ENCODE results near the gene HPGD.

The HPGD gene

DNA sequence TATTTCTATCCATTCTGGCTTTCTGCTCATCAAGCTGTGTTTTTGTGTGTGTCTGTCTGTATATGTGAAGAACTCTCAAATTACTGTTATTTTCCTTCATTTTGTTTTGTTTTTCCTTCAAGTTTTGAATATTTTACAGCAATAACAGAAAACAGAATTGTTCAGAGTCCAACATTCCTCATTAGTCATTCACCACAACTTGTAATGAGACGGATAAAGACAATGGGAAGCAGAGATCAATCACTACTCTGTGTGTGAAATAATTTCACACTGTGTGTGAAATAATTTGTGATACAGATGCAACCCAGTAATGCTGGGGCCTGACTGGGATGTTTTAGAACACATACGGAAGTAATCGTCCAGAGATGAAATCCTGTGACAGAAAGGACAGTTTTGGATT, 55.2 kb downstream of the HPGD start:
- no peak for DNase-seq (ENCODE audit: low spot score)

DNA sequence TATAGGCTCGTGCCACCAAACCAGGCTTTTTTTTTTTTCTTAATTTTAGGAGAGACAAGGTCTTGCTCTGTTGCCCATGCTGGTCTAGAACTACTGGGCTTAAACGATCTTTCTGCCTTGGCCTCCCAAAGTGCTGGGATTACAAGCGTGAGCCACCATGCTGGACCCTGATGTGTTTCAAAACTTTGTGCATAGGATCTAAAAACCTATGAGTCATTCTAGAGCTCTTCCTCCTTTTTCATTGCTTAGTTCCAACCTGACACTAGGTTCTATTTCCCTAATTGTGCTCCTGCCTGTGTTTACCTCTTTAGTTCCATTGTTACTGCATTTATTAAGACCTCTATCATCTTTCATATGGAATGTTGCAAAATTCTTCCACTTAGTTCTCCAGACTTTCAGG, 57.3 kb downstream of the HPGD start:
- no peak for DNase-seq (ENCODE audit: low spot score)

DNA sequence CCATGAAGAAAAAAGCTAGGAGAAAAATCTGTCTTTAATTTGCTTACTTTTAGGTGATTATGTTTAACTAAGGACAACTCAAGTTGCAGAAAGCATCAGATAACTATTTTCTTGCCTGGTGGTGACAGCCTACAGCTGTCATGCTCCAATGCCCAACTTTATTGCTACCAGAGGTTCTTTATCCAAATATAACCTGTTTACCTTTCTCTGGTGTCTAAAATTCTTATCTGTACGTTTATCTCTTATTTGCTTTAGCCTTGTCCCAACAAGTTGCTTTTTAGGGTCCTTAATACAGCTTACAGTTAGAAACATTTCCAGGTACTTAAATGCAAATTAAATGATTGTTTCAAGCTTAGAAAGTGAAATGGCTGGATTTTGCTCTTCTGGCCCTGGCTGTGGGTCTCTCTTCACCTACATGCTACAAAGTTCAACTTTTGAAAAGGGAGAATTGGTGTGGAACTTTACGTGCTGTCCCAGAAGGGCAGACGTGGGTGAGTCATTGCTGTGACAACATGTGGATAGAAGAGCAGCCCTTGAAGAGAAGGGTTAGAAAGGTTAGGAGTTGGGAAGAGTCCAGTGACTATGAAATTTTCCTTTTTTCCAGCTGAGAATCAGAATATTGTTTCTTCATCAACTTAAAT, 60.7 kb downstream of the HPGD start:
- DNase-seq (ENCODE audit: low spot score) = no peak

DNA sequence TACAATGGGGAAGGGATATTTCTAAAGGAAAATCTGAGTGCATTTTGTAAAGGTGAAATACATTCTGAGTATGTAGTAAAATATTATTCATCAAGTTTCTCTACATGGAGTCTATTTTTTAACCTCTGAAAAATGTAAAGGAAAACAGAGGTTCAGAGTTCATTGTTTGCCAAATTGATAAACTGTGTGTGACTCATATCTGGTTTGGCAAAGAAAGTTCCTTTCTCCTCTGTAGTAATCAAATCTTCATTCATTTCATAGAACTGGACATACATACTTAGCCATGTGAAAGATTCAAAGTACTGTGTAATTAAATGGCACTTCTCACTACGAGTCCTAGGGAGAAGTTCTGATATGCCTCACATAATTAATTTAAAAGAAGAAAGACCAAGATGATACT, 61.6 kb downstream of the HPGD start:
- DNase-seq (ENCODE audit: low spot score) = no peak

DNA sequence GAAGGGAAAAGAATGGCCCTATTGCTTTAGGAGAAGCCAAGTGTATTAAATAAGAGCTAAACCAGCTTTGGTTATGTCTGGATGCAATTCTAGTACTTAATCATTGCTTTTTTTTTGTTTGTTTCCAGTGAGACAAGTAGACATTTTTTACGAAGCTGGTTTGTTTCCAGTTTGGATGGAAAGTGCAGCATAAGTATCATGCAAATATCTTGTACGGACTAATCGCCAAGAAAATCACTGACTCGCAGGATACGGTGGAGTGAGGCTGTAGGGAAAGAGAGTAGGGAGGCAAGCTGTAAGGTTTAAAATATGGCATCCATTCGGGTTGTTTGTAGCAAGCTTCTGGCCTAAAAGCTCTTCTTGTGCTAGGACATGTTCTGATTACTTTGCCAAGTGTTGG, 64.8 kb downstream of the HPGD start:
- no peak for DNase-seq (ENCODE audit: low spot score)

DNA sequence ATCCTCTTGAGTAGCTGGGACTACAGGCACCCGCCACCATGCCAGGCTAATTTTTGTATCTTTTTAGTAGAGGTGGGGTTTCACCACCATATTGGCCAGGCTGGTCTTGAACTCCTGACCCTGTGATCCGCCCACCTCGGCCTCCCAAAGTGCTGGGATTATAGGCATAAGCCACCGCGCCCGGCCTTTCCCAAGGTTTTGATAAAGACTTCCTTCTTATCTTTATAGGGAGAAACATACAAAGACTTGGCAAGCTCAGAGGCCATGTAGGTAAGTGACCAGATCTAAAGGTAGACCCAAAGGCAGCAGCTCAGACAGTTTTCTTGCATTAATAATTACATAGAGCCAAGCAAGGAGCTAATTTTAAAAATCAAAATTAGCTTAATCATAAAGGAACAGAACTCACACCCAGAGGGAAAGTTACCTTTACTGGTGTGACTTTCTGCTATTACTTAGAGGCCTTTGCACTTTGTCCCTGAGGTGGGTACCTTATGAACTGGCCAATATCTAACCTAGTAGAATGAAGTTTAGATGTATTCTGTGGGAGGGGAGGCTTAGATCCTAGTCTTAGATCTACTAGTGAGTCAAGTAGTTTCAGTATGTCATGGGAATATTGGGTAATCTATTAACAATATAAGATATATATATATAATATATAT, 67.3 kb downstream of the HPGD start:
- DNase-seq (ENCODE audit: low spot score) = no peak

DNA sequence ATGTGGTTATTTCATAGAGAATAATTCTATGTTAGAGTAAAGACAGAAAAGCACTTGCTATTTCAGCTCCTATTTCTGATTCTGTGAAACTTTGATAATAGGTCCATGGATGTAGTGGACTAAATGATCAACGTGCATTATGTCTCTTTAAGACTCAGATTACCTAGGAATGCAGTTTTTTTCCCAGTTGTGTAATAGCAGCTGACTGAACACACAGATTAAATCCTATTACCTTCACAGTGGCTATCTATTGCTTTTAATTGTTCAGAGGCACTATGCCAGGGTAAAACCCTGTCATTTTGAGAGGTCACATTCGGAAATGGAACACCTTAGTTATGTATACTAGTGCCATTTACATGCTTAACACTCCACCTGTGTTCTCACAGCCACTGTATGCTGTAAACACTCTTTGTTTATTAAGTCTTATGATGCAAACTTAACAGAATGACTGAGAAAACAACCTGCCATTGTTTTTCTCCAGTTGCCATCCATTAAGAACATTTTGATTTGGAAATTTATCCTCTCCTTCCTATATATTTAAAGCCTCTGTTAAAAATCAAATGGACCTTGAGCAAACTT, 70.5 kb downstream of the HPGD start:
- DNase-seq (ENCODE audit: low spot score) = no peak

DNA sequence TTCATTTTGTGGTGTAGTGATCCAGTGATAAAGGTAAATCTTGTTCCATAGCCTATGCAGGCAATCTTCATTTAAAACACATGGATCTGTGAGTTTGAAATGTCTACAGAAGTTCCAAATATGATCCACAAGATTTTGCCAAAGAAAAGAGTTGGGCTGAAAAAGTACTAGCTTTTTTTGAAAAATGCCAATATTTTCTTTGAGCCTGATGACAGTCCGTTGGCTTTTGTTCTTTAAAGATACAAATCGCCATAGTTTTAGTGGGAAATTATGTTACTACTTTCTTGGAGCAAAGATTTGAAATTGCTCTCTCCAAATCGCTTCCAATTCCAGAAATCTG, 71.5 kb downstream of the HPGD start:
- no peak for DNase-seq (ENCODE audit: low spot score)

DNA sequence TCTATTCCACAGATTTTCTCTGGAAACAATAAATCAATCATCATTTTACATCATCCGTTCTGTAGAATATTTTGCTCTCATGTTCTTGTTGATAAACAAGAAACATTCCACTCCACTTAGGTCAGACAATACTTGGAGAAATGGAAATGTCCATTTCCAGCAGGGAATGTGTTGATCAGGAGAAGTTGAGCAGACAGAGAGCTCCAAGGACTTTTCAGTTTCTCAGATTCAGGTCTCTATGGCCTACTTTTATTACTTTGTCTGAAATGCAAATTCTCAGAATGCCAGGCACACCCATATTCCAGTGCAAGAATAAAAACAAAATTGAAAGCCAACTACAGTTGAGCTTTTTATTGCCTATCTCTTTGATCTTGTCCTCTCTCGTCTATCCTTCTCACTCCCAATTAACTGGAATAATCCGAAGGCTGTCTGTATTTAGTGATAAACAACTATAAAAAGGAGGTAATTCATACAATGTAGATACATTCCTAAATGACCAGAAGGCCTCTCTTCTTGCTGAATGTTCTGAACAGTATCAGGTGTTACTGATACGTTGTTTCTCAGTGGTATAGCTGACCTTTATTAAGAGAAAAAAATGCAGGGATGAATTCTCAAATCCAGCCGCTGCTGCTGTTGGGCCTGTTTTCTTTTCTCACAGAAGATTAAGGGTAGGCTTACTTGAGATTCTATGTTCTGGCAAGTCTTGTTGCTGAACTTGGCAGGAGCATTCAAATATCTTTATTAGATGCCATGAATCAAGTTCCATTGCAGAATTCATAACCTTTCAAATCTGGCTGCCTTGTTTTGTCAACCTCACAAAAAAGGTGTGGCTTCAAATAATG, 72.1 kb downstream of the HPGD start:
- DNase-seq (ENCODE audit: low spot score) = no peak

DNA sequence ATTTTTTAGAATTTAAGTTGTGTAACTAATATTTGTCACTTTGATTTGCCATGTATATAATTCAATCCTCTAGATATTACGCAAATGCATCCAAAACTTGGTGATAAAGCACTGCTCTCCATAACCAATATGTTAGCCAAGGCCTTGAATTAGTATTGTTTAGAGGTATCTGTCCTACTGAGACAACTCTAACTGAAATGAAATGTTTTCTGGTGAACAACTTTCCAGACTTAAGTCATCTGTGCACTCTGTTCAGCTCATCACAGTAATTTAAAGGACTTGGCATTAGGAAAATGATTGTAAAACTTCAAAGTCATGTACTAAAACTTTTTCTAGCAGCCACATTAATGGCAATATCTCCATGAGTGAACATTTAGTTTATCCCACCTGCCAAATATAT, 73.1 kb downstream of the HPGD start:
- DNase-seq (ENCODE audit: low spot score) = no peak

DNA sequence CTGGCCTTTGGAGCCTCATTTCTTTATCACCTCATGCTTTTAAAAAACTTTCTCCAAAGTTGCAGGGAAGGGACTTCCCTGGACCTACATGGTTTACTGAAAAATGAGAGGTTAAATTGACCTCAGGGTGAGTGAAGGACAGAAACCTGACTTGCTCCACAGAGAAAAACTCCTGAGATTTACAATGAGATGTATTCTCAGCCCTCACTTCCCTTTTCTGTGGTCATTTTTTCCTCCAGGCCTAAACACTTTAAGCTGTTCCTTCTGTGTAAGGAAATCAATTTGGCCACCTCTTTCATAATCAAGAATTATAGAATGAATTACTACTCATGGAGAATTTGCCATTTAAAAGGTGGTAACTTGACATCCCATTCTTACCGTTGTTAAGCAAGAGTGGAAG, 77.9 kb downstream of the HPGD start:
- DNase-seq (ENCODE audit: low spot score) = no peak

Data from AG20443 (cell line).